ENCODE measurements around the gene GPR142. TPM values are rescaled to one million over a fixed set of nuclear protein-coding genes. Genes with fewer than 3 reads are reported as not detected.

Gene GPR142
- total and polyA plus RNA-seq, 2 of the 8 experiments (the other 6 are each of a cell fraction or from before 2014, with no cell fraction given): 0.05 TPM; not detected in 1

DNA sequence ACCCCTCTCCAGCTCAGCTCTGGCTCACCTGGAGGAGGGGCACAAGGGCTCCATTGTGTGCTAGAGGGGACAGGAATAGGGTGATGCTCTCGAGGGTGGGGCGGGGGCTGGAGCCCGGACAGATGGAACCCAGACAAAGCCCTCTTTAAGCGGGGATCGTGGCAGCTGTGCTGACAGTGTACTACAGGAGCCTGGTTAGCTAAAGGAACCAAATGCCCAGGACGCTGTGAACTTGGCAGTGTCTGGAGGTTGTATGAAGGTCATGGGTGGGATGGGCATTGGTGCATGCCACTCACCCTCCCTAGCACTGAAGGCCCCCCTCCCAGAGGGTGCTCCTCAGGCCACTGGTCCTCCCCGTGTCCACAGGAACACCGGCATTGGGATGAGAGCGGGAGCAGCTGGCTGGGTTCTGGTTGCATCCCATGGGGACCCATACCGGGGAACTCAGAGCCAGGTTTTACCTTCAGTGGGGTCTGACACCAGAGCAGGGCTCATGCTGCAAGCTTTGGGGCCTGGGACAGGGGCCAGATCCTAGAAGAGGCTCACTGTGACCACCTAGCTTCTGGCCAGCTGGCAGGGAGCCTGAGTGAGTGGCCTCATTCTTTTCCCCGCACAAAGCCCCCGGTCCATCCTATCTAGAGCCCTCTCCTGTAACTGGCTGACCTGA, 29.3 kb upstream of the GPR142 start (continued):
- no peak for TF ChIP-seq FOSL1 (IDR thresholded peaks at IDR 0.05; ENCODE audit: insufficient read depth, low read depth, low read length)

All from H1 (cell line).